ENCODE results near the gene ZEB2. TPM values are rescaled to one million over a fixed set of nuclear protein-coding genes. Genes with fewer than 3 reads are reported as not detected.

Gene ZEB2
- total RNA-seq, 1 experiment from 2014 or later: 71.9 TPM

DNA sequence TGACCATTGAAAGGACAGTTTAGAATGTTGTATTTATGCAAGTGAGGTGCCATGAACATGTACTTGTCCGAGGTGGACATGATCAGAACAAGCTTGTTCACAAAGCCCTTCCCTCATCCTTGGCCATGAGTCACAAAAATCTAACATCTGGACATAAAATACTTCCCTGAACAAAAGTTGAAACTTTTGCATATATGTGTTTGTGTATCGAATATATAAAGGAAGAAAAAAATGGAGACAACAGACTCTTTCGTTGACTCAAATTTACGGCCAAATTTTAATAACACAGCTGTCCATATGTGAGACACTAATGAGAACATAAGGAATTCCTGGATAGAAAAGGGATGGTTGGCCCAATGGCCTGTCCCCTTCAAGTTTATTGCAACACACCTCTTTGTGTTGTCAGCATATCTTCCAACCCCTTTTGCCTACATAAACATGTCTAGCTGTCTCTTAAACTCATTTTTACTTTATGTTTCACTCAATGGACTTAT lies 19.4 kb upstream of the ZEB2 start:
- no peak for DNase-seq (ENCODE audit: low read depth, low spot score)
- in situ Hi-C loops (cut with HindIII; ENCODE audit: low pct_unique_long_range_greater_than_20kb, low sequenced_read_pairs): no loop called here

DNA sequence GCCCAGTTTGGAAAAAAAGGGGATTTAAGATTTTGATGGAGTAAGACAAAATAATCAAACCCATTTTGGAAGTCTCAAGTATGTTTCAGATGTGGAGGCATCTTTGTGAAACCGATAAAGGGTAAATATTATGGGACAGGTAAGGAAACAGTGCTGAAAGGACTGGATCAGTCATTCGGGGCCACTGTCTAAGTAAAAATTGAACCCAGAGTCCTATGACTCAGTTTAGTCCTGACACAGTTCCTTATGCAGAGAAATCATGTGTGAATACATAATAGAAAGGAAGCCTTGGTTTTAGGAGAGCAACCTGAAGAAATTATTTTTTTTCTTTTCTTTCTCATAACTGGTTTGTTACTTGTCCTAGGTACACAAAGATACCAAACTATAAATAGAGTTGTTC lies 15.4 kb upstream of the ZEB2 start:
- DNase-seq (ENCODE audit: low read depth, low spot score): no peak

DNA sequence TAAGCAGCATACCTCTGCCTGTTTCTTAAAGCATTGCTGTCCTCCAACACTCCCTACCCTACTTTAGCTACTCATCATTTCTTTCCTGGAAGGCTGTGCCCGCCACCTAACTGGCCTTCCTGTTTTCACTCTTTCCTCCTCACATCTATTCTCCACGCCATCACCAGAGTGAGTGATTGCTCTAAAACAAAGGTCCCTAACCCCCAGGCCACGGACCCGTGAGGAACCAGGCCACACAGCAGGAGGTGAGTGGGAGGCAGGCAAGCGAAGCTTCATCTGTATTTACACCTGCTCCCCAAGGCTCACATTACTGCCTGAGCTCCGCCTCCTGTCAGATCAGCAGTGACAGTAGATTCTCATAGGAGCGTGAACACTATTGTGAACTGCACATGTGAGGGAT lies 13.3 kb upstream of the ZEB2 start:
- DNase-seq (ENCODE audit: low read depth, low spot score): no peak
- in situ Hi-C loops (cut with HindIII; ENCODE audit: low pct_unique_long_range_greater_than_20kb, low sequenced_read_pairs): no loop called here

More for the DNA sequence above, 15.4 kb upstream of the ZEB2 start:
- in situ Hi-C loops (cut with HindIII; ENCODE audit: low pct_unique_long_range_greater_than_20kb, low sequenced_read_pairs): no loop called here

DNA sequence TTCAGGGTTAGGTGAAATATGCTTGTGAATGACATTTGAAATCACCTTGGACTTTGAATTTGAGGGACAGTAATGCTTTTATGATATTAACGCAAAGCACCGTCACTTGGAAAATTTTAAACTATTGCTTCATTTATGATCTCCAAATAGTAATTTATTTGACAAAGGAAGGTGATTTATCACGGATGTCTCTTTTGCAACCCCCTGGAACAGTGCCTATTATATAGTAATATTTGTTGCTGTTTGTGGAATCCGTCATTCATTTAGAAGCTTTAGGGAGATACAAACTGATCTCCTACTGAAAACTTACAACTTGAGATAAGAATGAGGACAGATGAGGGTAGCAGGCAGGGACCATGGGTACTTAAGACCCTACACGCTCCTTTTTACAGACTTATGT lies 10.7 kb upstream of the ZEB2 start:
- DNase-seq (ENCODE audit: low read depth, low spot score): no peak
- in situ Hi-C loops (cut with HindIII; ENCODE audit: low pct_unique_long_range_greater_than_20kb, low sequenced_read_pairs): no loop called here

DNA sequence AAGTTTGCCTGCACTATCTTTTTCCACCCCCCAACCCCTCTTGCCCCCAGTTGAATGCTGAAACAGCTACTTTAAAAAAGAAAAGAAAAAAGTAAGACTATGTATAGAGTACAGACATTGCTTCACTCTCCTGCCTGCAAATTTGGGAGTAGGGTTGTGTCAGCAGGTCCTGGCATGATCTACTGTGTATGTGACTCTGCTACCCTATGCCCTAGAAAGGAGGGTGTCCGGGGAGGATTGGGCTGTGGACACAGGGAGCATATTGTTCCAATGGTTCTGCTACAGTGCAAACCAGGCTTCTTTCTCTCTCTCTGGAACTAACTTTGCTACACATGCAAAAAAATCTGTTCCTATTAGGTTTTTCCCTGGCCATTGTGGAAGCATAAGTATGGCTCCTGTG lies 9.9 kb upstream of the ZEB2 start:
- peak; percentile 33 for DNase-seq (ENCODE audit: low read depth, low spot score)
- in situ Hi-C loops (cut with HindIII; ENCODE audit: low pct_unique_long_range_greater_than_20kb, low sequenced_read_pairs): no loop called here

GRCh38 chr2:144528108-144528507 lies 8.2 kb upstream of the ZEB2 start:
- in situ Hi-C loops (cut with HindIII; ENCODE audit: low pct_unique_long_range_greater_than_20kb, low sequenced_read_pairs): no loop called here
- no peak for DNase-seq (ENCODE audit: low read depth, low spot score)

DNA sequence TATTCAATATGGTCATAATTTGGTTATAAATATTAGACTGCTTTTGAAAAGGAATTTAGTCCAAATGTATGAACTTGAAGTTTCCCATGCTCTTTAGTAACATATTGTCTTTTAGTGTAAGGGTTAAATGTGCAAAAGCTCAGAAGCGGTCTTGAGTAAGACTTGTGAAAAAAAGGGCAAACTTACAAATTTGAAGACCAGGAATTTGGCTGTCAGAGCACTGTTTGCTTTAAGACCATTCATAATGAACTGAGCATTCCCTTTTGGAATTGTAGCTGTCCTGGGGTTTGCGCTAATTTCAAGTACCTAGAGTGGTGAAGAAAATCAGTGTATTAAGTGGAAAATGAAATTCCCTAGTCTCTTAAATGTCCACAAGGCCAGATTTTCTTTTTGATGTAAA lies 6.9 kb upstream of the ZEB2 start:
- in situ Hi-C loops (cut with HindIII; ENCODE audit: low pct_unique_long_range_greater_than_20kb, low sequenced_read_pairs): no loop called here
- no peak for DNase-seq (ENCODE audit: low read depth, low spot score)

DNA sequence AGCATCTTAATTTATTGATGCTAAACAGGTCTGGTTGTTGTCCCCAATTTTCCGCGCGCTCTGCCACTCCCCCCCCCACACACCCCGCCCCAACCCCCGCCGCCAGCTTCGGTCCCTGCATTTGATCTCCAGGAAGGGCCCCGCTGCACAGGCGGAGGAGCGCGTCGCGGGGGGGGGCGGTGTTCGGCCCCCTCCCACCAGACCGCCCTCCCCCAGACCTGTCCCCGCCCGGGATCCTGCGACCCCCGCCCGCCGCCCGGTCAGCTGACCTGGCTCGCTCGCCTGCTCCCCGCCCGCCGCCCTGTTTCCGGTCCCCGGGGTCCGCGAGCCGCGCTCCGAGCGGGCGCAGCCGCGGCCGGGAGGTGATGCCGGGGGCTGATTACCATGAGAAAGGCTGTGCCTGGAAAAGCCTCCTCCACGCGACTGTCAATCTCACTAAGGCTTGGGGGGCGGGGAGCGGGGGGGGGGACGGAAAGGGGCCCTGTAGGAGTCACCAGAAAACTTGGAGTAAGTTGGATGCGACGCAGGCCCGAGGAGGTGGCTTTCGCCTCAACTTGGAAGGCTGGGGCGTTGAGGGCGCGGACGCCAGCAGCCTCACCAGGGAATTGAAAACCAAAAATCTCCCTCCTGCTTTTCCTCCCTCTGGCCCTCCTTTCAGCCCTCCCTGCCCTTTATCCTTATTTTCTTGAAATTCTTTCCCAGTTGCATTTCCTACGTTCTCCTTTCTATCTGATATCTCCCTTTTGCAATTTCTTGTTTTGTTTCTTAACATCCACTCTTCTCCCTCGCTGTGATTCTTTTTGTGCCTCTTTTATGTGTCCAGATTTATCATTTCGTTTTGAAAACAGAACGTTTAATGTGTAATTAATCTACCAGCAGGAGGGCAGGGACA lies 4.4 kb upstream of the ZEB2 start:
- in situ Hi-C loops (cut with HindIII; ENCODE audit: low pct_unique_long_range_greater_than_20kb, low sequenced_read_pairs): loop anchor here (25.0 kb wide), 1 partner anchor 413 kb away; no protein-coding TSS in a partner anchor
- DNase-seq (ENCODE audit: low read depth, low spot score): peak; percentile 51

DNA sequence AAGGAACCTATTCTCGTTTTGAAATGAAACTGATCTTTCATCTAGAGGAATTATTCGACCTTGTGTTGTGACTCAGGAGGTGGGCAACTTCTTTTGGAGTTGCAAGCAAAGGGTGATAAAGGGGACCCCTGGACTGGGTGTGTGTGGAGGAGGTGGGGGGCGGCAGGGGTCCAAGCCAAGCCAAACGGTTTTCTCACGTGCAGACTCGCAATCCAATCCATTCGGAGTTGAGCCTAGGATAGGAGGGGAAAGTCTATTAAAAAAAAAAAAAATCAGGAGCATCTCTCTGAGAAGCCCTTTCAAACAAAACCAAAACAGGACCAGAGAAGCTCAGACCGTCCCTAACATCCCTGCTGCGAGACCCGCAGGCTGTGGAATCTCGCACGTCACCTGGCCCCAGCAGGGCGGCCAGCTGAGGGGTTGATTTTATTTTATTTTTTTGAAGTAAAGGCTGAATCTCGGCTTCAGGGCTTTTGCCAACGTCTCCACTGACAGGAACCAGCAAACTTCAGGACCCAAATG lies 3.7 kb upstream of the ZEB2 start:
- in situ Hi-C loops (cut with HindIII; ENCODE audit: low pct_unique_long_range_greater_than_20kb, low sequenced_read_pairs): loop anchor here (25.0 kb wide), 1 partner anchor 414 kb away; no protein-coding TSS in a partner anchor
- DNase-seq (ENCODE audit: low read depth, low spot score): peak; percentile 33

DNA sequence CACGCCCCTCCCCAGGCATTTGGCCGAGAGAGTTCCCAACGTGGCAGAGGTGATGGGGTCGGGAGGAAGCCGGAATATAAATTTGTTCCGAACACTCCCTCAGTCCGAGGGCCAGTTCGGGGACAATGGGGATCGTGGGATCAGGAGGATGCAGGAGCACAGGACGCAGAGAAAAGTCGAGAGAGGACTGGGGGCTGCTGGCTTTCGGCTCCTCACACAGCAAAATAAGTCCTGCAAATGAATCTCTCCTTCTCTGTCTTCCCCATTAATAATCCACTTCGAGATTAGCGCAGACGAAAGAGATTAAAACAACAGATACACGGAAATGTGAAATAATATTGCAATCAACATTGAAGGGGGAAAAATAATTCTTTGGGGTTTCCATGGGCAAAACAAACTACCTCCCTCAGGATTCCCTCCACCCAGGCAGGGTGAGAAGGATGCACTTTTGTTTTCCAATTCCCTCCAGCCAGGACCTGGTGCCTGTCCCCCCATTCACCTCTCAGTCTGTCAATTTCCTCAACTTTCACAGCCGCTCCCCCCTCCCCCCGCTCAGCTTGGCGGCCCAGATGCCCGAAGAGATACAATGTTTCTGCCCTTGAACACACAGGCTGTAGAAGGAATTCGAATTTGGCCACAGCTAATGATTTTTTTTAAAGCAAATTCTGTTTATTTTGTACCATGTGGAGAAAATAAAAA lies 3.1 kb upstream of the ZEB2 start:
- no peak for DNase-seq (ENCODE audit: low read depth, low spot score)
- in situ Hi-C loops (cut with HindIII; ENCODE audit: low pct_unique_long_range_greater_than_20kb, low sequenced_read_pairs): loop anchor here (25.0 kb wide), 1 partner anchor 414 kb away; no protein-coding TSS in a partner anchor

DNA sequence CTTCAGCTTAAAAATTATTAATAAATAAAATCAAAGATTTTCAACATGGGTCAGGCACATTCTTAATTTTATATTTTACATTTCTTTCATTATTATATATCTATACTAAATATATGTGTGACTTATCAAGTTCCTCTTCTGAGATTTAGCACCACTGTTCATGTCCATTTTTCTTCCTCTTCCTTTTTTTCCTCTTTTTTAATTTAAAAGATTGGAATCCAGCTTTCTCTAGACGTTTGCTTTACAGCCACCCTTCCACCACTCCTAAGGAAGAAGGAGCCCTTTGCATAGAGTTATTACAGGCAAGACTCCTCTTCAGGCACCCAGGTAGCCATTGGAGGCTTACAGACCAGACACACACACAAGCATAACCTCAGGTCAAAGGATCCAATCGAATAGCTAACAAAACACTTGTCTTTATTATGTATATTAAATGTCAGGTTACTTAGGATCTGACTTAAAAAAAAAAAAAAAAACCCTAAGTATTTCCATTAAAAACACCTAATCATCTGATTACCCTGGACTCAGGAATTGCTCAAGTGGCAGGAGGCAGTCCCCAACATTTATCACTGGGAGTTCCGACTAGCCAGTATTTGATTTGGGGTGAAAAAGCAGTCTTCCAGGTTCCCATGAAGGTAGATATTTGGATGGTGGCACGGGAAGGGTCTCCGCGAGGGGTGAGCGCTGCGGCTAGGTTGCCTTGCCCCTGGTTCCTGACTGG lies 2.4 kb upstream of the ZEB2 start:
- no peak for DNase-seq (ENCODE audit: low read depth, low spot score)
- in situ Hi-C loops (cut with HindIII; ENCODE audit: low pct_unique_long_range_greater_than_20kb, low sequenced_read_pairs): loop anchor here (25.0 kb wide), 1 partner anchor 415 kb away; no protein-coding TSS in a partner anchor

DNA sequence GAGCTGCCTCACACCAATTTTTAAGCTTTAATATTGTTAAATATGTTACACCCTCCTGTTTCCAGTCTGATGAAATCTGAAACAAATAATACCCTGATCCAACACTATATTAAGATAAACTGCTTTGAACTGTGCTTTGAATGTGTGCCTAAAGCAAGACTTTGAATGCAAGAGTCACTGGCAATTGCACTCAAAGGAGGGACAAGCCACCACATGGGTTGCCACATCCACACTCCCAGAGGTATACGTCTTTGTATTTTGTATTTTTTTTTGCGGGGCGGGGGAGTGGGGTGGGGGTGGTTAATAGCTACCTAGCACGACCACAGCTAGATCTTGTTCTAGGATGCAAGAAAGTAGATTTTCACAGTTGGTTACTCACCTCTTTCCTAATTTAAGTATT lies 1.8 kb upstream of the ZEB2 start:
- in situ Hi-C loops (cut with HindIII; ENCODE audit: low pct_unique_long_range_greater_than_20kb, low sequenced_read_pairs): loop anchor here (25.0 kb wide), 1 partner anchor 416 kb away; no protein-coding TSS in a partner anchor
- no peak for DNase-seq (ENCODE audit: low read depth, low spot score)

- in situ Hi-C loops (cut with HindIII; ENCODE audit: low pct_unique_long_range_greater_than_20kb, low sequenced_read_pairs): loop anchor here (25.0 kb wide), 1 partner anchor 416 kb away; no protein-coding TSS in a partner anchor
- DNase-seq (ENCODE audit: low read depth, low spot score): peak; percentile 60
Observed at GRCh38 chr2:144520756-144521487, 1.0 kb upstream of the ZEB2 start.

- no peak for DNase-seq (ENCODE audit: low read depth, low spot score)
- in situ Hi-C loops (cut with HindIII; ENCODE audit: low pct_unique_long_range_greater_than_20kb, low sequenced_read_pairs): loop anchor here (25.0 kb wide), 1 partner anchor 418 kb away; no protein-coding TSS in a partner anchor
Observed at GRCh38 chr2:144519597-144519933, 354 bp downstream of the ZEB2 start.

DNA sequence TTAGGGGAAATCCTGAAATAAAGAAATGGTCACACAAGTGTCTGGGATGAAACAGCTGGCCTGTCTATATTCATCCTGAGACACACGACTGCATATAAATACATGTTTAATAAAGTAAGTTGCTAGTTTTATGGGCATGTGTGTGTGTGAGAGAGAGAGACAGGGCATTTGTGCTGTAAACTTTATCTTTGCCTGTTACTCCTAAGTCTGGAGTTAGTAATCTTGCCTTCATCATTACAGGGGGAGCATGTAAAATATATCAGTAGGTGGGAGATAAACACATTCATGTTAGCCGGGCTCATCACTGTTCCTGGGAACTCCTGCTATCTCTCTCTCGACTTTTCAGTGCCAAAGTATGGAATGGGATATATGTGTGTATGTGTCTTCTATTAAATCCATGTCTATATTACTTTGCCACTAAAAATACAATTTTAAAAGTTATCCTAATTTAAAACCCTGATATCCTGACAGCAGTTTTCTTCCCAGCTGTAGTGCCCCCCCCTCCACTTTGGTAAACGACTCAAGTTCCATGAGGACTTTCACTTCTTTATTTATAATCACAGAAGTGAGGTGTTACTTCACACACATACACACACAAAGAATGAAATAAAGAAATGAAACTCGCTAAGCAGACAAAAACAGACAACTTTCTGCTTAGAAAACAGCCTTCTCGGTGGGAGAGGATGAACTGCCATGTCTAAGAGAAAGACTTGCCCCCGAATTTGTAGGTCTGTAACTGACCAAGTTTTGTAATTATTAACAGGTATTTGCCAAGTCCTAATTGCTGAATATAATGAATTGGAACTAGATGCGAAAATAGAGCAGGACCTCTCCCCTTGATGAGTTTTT lies 947 bp downstream of the ZEB2 start:
- in situ Hi-C loops (cut with HindIII; ENCODE audit: low pct_unique_long_range_greater_than_20kb, low sequenced_read_pairs): loop anchor here (25.0 kb wide), 1 partner anchor 418 kb away; no protein-coding TSS in a partner anchor

More for the DNA sequence above, 947 bp downstream of the ZEB2 start:
- no peak for DNase-seq (ENCODE audit: low read depth, low spot score)

All from SK-MEL-5 (cell line).